Erythroblast (primary cell): ENCODE results near the gene CFAP92.

ENCODE experiments used
- DNase-seq, 2 experiments: peaks; one replicate each; lab custom pipeline; 2025; lab: John Stamatoyannopoulos, UW
- GATA1 ChIP-seq: IDR thresholded peaks from 2 replicates; pipeline ENCODE4 v1.6.1; 2011; ENCODE audit warnings: low read depth, mild to moderate bottlenecking, control low read depth, low read length, moderate library complexity
- POLR2A ChIP-seq: IDR thresholded peaks from 2 replicates; pipeline ENCODE4 v1.6.1; 2011; ENCODE audit warnings: mild to moderate bottlenecking, low read length

Gene CFAP92

DNA sequence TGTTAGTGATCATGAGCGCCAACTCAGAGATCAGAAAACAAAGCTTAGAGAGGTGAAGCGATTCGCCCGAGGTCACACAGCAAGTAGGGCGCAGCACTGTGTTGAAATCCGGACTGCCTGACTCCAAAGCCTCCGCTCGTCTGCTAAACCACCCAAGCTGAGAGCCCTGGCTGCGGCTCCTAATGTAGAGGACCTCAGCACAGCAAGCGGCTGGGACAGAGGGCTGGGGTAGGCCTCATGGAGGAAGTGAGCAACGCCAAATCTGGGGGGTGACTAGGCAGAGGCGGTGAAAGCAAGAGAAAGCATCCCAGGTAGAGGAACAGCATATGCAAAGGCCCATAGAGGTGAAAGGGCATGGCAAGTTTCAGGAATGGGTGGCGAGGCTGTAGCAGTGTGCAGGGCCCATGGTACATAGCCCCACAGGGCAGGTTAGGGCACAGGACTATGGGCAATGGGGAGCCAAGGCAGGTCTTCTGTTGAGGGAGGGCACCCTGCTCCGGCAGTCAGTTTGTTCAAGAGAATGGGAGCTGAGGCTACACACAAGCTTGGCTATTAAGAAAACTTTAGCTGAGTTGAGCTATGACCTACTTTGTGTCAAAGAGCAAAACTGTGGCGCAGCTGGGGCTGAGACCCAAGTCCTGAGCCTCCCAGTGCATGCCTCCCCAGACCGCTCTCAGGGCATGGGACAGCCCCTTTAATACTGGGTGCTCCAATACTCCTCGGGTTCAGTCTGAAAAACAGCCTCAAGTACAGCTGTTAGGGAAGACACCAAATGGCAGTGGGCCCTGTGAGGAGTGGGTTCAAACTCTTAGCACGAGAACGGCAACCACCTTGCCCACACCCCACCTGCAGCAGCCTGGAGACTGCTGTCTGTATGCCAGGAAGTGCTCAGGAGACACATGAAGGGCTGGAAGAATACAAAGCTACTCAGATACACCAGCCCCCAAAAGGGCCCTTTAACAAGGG is 988 bp upstream of the CFAP92 start:
- TF ChIP-seq POLR2A (no peak), GATA1 (no peak)

DNA sequence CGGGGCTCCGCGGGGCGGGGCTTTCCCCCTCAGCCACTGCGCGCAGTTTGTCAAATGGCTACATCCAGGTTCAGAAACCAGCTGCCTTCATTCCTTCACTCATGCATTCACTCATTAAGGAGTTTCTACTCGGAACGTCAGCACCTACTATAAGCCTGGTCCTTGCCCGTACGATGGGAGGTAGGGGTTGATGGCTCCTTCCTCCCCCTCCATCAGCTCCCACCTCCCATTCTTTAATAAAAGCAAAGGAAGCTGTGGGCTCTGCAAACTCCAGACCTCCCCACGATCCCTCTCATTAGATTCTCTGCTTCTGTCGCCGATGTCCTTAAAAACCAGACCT is 267 bp upstream of the CFAP92 start:
- TF ChIP-seq POLR2A (no peak), GATA1 (no peak)
- DNase-seq: no peak

More for the DNA sequence above, 988 bp upstream of the CFAP92 start:
- no peak for DNase-seq

DNA sequence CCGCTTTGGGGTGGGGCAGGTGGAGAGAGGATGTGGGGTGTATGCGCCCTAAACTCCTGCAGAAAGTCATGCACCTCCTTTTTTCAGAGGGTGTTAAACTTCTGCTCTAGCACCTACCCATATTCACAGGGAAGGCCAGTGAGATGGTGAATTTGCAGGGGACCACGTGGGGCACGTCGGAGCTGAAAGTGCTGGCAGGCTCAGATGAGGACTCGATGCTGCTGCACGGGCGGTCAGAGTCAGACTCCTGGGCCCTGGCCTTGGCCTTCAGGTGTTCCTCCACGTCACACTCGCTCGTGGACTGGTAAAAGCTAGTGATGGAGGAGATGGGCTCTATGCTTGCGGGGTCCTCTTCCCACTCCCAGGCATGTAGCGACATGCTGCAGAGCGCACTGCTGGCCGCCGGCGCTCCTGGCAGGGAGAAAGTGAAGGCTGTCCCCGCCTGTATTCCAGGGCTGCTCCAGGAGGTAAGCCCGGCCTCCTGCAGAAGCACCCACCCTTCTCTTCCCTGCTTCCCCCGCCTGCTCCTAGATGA is 883 bp downstream of the CFAP92 start:
- TF ChIP-seq GATA1: no peak
- no peak for TF ChIP-seq POLR2A
- DNase-seq: no peak

DNA sequence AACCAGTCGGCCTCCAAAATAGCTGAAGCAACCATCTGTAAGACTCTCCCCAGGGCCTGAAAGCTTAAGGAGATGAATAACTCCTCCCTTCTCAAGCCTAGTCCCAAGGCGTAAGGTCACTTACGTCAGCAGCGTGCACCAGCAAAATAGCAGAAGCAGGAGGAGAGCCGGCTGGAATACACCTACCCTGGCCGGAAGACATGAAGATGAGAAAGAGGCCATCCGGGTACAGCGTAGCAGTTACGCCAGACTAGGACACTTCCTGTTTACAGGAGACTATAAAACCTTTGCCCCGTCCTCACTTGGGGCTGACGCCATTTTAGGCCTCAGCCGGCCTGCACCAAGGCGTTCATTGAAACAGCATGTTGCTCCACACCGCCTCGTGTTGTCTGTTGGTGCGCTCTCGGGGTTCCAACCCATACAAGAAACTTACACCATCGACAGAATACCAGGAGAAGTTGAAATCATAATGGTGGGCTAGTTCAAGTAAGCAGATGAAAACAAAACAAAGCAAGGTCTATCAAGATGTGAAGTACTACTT is 2.5 kb downstream of the CFAP92 start:
- TF ChIP-seq POLR2A (no peak), GATA1 (no peak)
- DNase-seq: no peak

DNA sequence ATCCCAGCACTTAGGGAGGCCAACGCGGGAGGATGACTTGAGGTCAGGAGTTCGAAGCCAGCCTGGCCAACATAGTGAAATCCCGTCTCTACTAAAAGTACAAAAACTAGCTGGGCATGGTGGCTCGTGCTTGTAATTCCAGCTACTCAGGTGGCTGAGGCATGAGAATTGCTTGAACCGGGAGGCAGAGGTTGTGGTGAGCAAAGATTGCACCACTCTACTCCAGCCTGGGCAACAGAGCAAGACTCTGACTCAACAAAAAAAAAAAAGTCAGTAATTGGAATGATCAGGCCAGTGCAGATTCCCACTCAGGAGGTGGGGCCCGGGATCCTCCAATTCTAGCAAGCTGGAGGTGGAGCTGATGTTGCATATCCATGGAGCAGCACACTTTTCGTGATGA is 5.6 kb downstream of the CFAP92 start:
- TF ChIP-seq POLR2A: no peak
- no peak for TF ChIP-seq GATA1
- DNase-seq: no peak

DNA sequence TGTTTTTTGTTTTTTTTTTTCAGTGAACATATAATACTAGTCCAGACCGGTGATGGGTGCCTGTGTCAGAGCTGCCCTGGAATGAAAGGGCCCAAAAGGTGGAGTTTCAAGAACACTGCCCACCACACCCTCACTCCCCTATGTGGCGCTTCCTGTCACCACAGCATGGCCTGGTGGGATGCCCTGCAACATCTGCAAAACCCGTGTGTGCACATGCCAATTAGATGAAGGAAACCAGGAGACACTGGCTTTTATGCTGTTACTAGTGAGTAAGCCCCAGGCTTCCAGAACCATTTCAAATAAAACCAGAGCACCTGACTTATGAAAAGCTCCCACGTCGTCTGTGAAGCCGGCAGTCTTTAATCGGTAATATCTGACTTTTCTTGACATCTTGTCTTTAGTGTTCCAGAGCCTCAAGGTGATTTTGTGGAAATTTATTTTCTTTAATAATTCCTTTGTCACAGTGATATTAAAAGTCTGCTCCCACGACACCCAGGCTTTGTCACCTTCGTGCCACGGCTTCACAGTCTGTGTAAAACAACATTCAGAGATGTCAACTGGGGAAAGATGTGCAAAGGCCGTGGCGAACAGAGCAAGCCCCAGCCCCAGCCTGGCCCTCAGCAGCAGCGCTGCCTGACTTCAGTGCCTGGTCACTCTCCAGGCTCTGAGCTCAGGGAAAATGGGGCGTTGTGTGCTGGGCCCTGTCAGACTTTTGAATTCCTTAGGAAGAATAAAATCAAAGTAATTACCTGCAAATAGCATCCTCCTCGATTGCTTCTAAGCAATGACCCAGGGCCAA is 6.4 kb downstream of the CFAP92 start:
- TF ChIP-seq GATA1: no peak
- TF ChIP-seq POLR2A: no peak
- DNase-seq: no peak

DNA sequence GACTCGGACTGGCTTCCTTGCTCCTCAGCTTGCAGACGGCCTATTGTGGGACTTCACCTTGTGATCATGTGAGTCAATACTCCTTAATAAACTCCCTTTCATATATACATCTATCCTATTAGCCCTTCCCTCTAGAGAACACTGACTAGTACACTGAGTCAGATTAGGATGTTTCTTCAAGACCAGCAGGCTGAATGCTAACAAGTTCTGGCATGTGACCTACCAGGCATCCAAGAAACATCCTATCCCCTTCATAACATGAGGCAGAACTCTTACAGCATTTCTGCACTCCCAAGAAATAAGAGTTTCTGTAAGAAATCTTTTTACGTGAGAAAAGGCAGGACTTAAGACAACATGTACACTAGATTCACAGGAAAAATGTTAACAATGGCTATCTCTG is 9.3 kb downstream of the CFAP92 start:
- TF ChIP-seq POLR2A (no peak), GATA1 (no peak)
- DNase-seq: no peak

DNA sequence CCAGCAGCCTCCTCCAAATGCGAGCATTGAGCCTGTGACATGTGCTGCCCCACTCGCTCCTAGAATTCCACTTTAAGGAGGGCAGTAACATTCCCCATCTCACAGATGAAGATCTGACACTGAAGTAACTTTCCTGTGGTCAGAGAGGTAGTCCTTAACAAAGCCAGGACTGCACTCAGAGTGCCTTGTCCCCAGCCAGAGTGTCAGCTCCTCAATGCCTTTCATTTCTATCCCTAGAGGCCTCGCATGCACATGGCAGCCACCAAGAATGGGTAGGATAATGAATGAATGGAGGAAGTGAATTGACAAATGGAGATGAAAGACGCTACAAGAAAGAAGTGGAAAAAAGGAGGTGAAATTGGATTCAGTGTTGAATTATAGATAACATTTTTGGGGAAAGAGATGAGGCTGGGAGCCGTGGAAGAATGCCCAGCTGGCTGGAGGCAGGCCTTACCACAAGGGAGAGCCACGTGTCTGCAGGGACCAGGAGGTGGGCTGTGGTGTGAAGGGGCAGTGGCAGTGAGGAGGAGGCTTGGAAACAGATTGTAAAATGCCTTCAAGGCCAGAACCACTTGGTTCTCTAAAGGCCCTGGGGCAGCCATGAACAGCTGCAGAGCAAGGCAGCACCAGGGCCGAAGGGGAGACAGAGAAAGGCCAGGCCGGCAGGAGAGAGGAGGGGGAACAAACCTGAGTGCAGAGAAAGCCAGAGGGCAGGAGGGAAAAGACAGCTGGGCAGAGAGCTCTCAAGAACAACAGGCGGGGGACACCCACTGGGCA is 10.4 kb downstream of the CFAP92 start:
- DNase-seq: no peak
- TF ChIP-seq GATA1: no peak
- TF ChIP-seq POLR2A: no peak

DNA sequence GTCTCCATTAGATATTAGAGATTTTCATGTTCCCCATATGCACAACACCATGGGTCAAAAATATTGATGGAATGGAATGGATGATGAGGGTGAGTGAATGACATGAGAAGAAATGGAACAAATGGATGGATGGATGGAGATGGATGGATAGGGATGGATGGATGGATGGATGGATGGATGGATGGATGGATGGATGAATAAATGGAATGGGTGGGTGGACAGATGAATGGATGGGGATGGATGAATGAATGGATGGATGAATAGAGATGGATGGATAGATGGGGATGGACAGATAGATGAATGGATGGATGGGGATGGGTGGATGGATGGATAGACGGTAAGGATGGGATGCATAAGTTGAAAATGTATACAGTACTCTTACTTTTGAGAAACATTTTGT is 18.6 kb downstream of the CFAP92 start:
- TF ChIP-seq GATA1 (no peak), POLR2A (no peak)
- DNase-seq: no peak

DNA sequence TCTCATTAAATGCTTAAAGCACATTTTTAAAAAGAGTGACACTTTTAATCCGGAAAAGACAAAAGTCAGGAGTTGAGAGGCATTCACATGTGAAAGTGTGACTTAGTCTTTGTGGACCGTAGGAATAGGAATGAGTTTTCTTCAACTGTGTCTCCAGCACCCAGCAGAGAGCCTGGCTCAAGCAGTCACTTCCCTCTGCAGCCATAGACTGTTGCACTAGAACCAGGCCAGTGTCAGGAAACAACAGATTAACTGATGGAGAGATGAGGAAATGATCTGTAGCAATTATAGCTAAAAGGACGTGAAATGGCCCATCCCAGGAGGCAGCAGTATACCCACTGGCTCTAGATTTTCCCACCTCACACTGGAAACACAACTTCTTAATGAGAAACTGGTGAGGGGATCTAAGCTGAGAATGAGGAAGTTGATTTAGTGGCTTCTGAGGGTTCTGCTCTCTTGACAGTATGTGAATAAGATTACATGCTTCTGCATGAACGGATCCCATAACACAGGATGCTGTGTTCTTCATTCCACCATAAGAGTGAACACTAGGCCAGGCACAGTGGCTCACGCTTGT is 19.8 kb downstream of the CFAP92 start:
- no peak for DNase-seq
- no peak for TF ChIP-seq POLR2A
- TF ChIP-seq GATA1: no peak

DNA sequence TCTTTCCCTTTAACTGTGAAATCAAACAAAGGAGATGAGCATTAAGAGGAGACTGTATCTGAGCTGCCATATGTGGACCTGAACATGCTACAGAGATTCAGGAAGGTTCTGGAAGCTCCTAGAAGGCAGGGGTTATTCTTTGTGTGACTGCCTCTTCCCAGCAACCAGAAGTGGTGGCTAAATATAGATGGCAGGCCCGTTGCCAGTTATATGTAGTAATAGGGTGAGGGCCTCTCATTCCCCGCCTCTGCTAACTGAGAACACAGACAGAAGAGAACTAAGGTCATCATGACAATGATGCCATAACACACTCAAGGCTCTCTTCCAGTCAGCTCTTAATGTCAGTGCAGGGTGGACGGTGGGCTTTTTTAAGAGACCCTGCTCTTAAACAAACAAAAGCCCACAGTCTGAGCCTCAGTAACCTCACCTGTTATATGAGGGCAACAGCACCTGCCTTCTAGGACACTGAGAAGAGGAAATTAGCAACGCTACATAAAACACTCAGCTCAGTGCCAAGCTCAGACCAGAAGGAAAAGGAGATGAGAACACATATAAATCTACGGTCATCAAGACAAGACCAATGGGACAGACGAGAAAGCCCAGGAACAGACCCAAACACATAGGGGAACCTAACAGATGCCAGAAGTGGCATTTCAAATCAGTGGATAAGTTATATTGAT is 22.3 kb downstream of the CFAP92 start:
- TF ChIP-seq GATA1: no peak
- TF ChIP-seq POLR2A: no peak
- DNase-seq: no peak

DNA sequence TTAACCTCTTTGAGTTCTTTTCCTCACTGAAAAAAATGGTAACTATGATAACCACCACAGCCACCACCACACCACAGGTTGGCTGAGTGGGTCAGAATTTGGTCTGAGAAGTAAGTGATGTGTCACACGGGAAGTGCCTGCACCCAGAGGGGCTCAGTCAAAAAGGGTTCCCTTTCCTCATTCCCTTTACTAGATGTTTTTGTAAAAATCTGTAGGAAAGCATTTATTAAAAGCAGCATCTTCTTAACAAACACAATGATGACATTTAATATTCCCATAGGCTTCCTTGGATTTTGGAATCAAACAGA is 23.2 kb downstream of the CFAP92 start:
- DNase-seq: no peak
- TF ChIP-seq POLR2A (no peak), GATA1 (no peak)
